SK-N-SH treated with all-trans-retinoic acid at 6 μM for 48 hours (cell line): ENCODE results near the gene GALNTL6.

Source experiments
- ESRRG ChIP-seq: fragments of 250-450 bp; sonication (Bioruptor Pico); IDR thresholded peaks from 2 replicates; pipeline ENCODE4 v1.6.1; 2021; ENCODE audit warnings: mild to moderate bottlenecking
- GLIS3 ChIP-seq: fragments of 250-450 bp; sonication (Bioruptor Pico); IDR thresholded peaks from 2 replicates; pipeline ENCODE4 v1.5.0; 2020; ENCODE audit warnings: mild to moderate bottlenecking, moderate library complexity
- PATZ1 ChIP-seq: fragments of 250-450 bp; sonication (Bioruptor Pico); IDR thresholded peaks from 2 replicates; pipeline ENCODE4 v1.8.0; 2020; ENCODE audit warnings: mild to moderate bottlenecking, moderate library complexity, borderline replicate concordance
- SNAI2 ChIP-seq: fragments of 250-450 bp; sonication (Bioruptor Pico); IDR thresholded peaks from 2 replicates; pipeline ENCODE4 v1.5.0; 2020; ENCODE audit warnings: mild to moderate bottlenecking, moderate library complexity
- ZNF70 ChIP-seq: fragments of 450-650 bp; formaldehyde crosslinking; IDR thresholded peaks from 2 replicates; pipeline ENCODE4 v1.5.0; 2020; ENCODE audit warnings: mild to moderate bottlenecking, moderate library complexity

- no peak for TF ChIP-seq ESRRG (CRISPR knock-in tag)
- no peak for TF ChIP-seq PATZ1 (CRISPR knock-in tag)
- TF ChIP-seq ZNF70 (CRISPR knock-in tag) = no peak
- TF ChIP-seq SNAI2 (CRISPR knock-in tag) = no peak
- no peak for TF ChIP-seq GLIS3 (CRISPR knock-in tag)
Observed at GRCh38 chr4:172869621-172870268, 1056.5 kb downstream of the GALNTL6 start.
